ENCODE results near the gene ELAC2.

- no peak for TF ChIP-seq TAF1 (IDR thresholded peaks at IDR 0.05; ENCODE audit: low read depth)
- no peak for TF ChIP-seq CEBPB (IDR thresholded peaks at IDR 0.05)
- TF ChIP-seq, protein P1, sequence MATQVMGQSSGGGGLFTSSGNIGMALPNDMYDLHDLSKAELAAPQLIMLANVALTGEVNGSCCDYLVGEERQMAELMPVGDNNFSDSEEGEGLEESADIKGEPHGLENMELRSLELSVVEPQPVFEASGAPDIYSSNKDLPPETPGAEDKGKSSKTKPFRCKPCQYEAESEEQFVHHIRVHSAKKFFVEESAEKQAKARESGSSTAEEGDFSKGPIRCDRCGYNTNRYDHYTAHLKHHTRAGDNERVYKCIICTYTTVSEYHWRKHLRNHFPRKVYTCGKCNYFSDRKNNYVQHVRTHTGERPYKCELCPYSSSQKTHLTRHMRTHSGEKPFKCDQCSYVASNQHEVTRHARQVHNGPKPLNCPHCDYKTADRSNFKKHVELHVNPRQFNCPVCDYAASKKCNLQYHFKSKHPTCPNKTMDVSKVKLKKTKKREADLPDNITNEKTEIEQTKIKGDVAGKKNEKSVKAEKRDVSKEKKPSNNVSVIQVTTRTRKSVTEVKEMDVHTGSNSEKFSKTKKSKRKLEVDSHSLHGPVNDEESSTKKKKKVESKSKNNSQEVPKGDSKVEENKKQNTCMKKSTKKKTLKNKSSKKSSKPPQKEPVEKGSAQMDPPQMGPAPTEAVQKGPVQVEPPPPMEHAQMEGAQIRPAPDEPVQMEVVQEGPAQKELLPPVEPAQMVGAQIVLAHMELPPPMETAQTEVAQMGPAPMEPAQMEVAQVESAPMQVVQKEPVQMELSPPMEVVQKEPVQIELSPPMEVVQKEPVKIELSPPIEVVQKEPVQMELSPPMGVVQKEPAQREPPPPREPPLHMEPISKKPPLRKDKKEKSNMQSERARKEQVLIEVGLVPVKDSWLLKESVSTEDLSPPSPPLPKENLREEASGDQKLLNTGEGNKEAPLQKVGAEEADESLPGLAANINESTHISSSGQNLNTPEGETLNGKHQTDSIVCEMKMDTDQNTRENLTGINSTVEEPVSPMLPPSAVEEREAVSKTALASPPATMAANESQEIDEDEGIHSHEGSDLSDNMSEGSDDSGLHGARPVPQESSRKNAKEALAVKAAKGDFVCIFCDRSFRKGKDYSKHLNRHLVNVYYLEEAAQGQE (IDR thresholded peaks at IDR 0.05; ENCODE audit: low read depth) = no peak
- no peak for TF ChIP-seq FOXM1 (IDR thresholded peaks at IDR 0.05; ENCODE audit: borderline replicate concordance, low read depth)
- TF ChIP-seq YY1 (IDR thresholded peaks at IDR 0.05; ENCODE audit: low read depth) = no peak
- TF ChIP-seq, protein P2, sequence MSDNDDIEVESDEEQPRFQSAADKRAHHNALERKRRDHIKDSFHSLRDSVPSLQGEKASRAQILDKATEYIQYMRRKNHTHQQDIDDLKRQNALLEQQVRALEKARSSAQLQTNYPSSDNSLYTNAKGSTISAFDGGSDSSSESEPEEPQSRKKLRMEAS (IDR thresholded peaks at IDR 0.05) = no peak
- TF ChIP-seq TCF12 (IDR thresholded peaks at IDR 0.05; ENCODE audit: low read depth) = no peak
- no peak for TF ChIP-seq EP300 (IDR thresholded peaks at IDR 0.05; ENCODE audit: borderline replicate concordance)
- TF ChIP-seq RAD21 (IDR thresholded peaks at IDR 0.05; ENCODE audit: low read depth) = no peak
- TF ChIP-seq ZBTB7A (IDR thresholded peaks at IDR 0.05; ENCODE audit: low read depth) = no peak
- no peak for TF ChIP-seq EGR1 (IDR thresholded peaks at IDR 0.05)
- TF ChIP-seq TEAD4 (IDR thresholded peaks at IDR 0.05) = no peak
- TF ChIP-seq CREB1 (IDR thresholded peaks at IDR 0.05; ENCODE audit: low read depth) = no peak
These were observed 70.8 kb downstream of the ELAC2 start for GRCh38 chr17:12947047-12947446.

Measured in Ishikawa (cell line).